K562 (cell line): Measurements from ENCODE around the gene PMIS2. TPM values are rescaled to one million over a fixed set of nuclear protein-coding genes. Genes with fewer than 3 reads are reported as not detected.
A peak's percentile ranks its signal among the peaks of the same experiment; 100 is the strongest.

Source experiments
- TEAD1 ChIP-seq, 2 experiments: fragments of 450-650 bp in 1 of 2; sonication (generic) in 1 of 2; formaldehyde crosslinking; IDR thresholded peaks; 2 replicates each; pipeline versions ENCODE4 v1.4.0 to v1.8.0; 2020 to 2022; ENCODE audit warnings: mild to moderate bottlenecking in 2 of 2, missing genetic modification reagents in 1 of 2
- TOE1 ChIP-seq, 2 experiments: fragments of 450-650 bp in 1 of 2; sonication (generic) in 1 of 2; formaldehyde crosslinking in 1 of 2; IDR thresholded peaks; 2 replicates each; pipeline versions ENCODE4 v1.7.1 to v1.8.0; 2016 to 2022; ENCODE audit warnings: borderline replicate concordance in 2 of 2, mild to moderate bottlenecking in 2 of 2, antibody characterized with exemption in 1 of 2, inconsistent platforms in 1 of 2, low read depth in 1 of 2, missing genetic modification reagents in 1 of 2, moderate library complexity in 1 of 2
- ZNF395 ChIP-seq: fragments of 200-800 bp; sonication (Bioruptor generic); IDR thresholded peaks from 2 replicates; pipeline ENCODE4 v1.6.1; 2017; ENCODE audit warnings: missing genetic modification characterization, missing compliant biosample characterization
- polyA plus RNA-seq, 8 experiments: library from polyadenylated mRNA; depleted of rRNA in 4 of 8; stranded (reverse) in 5 of 8; unstranded in 3 of 8; fragments of >200 nt; fragmentation: Nextera tagmentation in 2 of 8; fragmentation: Illumina TruSeq in 1 of 8; extraction: Ambion mirVana in 2 of 8; extraction: Trizol in 1 of 8; gene quantifications; 2 replicates each; pipeline versions ENCODE4 v1.2.1 to v1.2.3, GENCODE V29; 2011 to 2014; ENCODE audit warnings: inconsistent platforms in 1 of 8, missing spikeins in 1 of 8
- total RNA-seq, 7 experiments: library from RNA; depleted of rRNA in 6 of 7; stranded (reverse); fragments of >200 nt in 6 of 7; fragmentation: Illumina TruSeq in 2 of 7; extraction: Trizol in 2 of 7; gene quantifications; 2 replicates each; pipeline versions ENCODE4 v1.2.1 to v1.2.3, GENCODE V29; 2011 to 2021; ENCODE audit warnings: low replicate concordance in 1 of 7
- TF ChIP-seq, protein P1 (sequence below): fragments of 250-450 bp; sonication (Bioruptor Pico); IDR thresholded peaks from 2 replicates; pipeline ENCODE4 v1.4.0; 2020

PMIS2 gene
- total and polyA plus RNA-seq, 9 of the 15 experiments (the other 6 are each of a cell fraction or from before 2014, with no cell fraction given): not detected

DNA sequence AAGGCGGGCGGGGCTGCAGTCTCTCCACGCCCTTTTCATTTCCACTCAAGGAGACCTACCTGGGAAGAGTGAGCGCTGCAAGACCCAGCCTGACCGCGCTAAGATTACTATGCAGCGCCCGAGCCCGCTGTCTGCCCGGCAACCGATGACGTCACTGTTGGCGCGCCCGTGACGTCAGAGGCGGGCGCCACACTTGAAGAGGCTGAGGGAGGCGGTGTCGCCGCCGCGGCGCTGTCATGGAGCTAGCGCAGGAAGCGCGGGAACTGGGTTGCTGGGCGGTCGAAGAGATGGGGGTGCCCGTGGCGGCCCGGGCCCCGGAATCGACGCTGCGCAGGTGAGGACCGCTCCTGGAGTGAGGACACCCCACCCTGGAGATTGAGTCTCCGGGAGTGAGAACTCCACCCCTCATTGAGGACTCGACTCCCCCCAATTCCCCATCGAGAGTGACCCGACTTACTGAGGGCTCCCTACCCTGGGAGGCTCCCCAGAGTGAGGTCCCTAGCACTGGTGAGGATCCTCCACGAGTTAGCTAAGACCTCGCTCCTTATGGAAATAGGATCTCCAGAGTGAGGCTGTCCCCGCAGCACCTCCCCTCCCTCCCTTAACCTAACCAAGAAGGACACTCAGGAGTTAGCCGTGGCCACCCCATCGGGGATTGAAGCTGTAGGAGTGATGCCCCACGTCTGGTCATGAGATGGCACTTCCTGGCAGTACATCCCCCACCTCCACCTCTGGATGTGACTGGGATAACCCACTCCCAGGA is 26.8 kb downstream of the PMIS2 start, which contains the start of gene HAUS5 (continued):
- TF ChIP-seq TOE1 (IDR thresholded peaks at IDR 0.05; ENCODE audit: borderline replicate concordance) (0 out of 2 replicates have a peak, but pooled peaks have one; percentile 26), TOE1 (CRISPR knock-in tag; IDR thresholded peaks at IDR 0.05; ENCODE audit: borderline replicate concordance, low read depth) (no peak), ZNF395 (CRISPR knock-in tag) (peak; percentile 16; the same call in 1 of the 2 replicates), TEAD1 (CRISPR knock-in tag; IDR thresholded peaks at IDR 0.05) (peak in 1 of 2 experiments; percentile 75; a peak in 1 of 4 replicates)
- TF ChIP-seq, protein P1, sequence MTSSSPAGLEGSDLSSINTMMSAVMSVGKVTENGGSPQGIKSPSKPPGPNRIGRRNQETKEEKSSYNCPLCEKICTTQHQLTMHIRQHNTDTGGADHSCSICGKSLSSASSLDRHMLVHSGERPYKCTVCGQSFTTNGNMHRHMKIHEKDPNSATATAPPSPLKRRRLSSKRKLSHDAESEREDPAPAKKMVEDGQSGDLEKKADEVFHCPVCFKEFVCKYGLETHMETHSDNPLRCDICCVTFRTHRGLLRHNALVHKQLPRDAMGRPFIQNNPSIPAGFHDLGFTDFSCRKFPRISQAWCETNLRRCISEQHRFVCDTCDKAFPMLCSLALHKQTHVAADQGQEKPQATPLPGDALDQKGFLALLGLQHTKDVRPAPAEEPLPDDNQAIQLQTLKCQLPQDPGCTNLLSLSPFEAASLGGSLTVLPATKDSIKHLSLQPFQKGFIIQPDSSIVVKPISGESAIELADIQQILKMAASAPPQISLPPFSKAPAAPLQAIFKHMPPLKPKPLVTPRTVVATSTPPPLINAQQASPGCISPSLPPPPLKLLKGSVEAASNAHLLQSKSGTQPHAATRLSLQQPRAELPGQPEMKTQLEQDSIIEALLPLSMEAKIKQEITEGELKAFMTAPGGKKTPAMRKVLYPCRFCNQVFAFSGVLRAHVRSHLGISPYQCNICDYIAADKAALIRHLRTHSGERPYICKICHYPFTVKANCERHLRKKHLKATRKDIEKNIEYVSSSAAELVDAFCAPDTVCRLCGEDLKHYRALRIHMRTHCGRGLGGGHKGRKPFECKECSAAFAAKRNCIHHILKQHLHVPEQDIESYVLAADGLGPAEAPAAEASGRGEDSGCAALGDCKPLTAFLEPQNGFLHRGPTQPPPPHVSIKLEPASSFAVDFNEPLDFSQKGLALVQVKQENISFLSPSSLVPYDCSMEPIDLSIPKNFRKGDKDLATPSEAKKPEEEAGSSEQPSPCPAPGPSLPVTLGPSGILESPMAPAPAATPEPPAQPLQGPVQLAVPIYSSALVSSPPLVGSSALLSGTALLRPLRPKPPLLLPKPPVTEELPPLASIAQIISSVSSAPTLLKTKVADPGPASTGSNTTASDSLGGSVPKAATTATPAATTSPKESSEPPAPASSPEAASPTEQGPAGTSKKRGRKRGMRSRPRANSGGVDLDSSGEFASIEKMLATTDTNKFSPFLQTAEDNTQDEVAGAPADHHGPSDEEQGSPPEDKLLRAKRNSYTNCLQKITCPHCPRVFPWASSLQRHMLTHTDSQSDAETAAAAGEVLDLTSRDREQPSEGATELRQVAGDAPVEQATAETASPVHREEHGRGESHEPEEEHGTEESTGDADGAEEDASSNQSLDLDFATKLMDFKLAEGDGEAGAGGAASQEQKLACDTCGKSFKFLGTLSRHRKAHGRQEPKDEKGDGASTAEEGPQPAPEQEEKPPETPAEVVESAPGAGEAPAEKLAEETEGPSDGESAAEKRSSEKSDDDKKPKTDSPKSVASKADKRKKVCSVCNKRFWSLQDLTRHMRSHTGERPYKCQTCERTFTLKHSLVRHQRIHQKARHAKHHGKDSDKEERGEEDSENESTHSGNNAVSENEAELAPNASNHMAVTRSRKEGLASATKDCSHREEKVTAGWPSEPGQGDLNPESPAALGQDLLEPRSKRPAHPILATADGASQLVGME (CRISPR knock-in tag): peak; percentile 77; the same call in 1 of the 2 replicates
- TF ChIP-seq, all 486 proteins: peak for 159
